HEK293 (cell line): ENCODE data around the gene PRDM10.

Experiments
- CTCF ChIA-PET: fragments of 350-600 bp; formaldehyde crosslinking; extraction: SDS; loops from one replicate; lab custom pipeline; 2021; ENCODE audit warnings: antibody characterized with exemption; lab: Yijun Ruan, JAX
- POLR2A ChIA-PET: fragments of 300-600 bp; formaldehyde crosslinking; extraction: SDS; loops from one replicate; lab custom pipeline; 2020; ENCODE audit warnings: antibody characterized with exemption, inconsistent platforms; lab: Yijun Ruan, JAX
- H3K27ac ChIP-seq: fragments of 200-500 bp; sonication (Bioruptor generic); 2 replicates; pipeline ENCODE4 v1.5.1; 2014; ENCODE audit warnings: low read depth, low read length, control low read depth, inconsistent platforms; ENCODE audit errors: extremely low read depth
- H3K36me3 ChIP-seq, 2 experiments: fragments of 200-500 bp in 1 of 2; sonication (Bioruptor generic) in 1 of 2; 1 replicate in 1 of 2; 2 replicates in 1 of 2; pipeline ENCODE4 v1.5.1; 2014 to 2017; ENCODE audit warnings: inconsistent platforms in 2 of 2, low read length in 2 of 2; ENCODE audit not compliant: control insufficient read depth in 2 of 2, insufficient read depth in 1 of 2
- H3K4me1 ChIP-seq: fragments of 200-500 bp; sonication (Bioruptor generic); 2 replicates; pipeline ENCODE4 v1.5.1; 2014; ENCODE audit warnings: mild to moderate bottlenecking, low read length, inconsistent platforms; ENCODE audit not compliant: control insufficient read depth, insufficient read depth
- H3K4me3 ChIP-seq: 2 replicates; pipeline ENCODE4 v1.5.1; 2011; ENCODE audit warnings: low read depth, mild to moderate bottlenecking, control low read depth, low read length, moderate library complexity
- H3K9me3 ChIP-seq: fragments of 200-500 bp; sonication (Bioruptor generic); 2 replicates; pipeline ENCODE4 v1.5.1; 2014; ENCODE audit warnings: low read depth, low read length, inconsistent platforms; ENCODE audit not compliant: control insufficient read depth, insufficient read depth
- BCL11B ChIP-seq: fragments of 450-650 bp; formaldehyde crosslinking; IDR thresholded peaks from 2 replicates; pipeline ENCODE4 v1.5.1; 2016; ENCODE audit warnings: low read depth, missing biosample characterization, missing genetic modification characterization
- FEZF1 ChIP-seq: fragments of 450-650 bp; formaldehyde crosslinking; IDR thresholded peaks from 2 replicates; pipeline ENCODE4 v1.5.1; 2016; ENCODE audit warnings: missing biosample characterization, missing genetic modification characterization
- GLIS1 ChIP-seq: fragments of 450-650 bp; formaldehyde crosslinking; IDR thresholded peaks from 2 replicates; pipeline ENCODE4 v1.5.1; 2016; ENCODE audit warnings: missing biosample characterization, missing genetic modification characterization
- HIC1 ChIP-seq: fragments of 450-650 bp; formaldehyde crosslinking; IDR thresholded peaks from 2 replicates; pipeline ENCODE4 v1.5.1; 2016; ENCODE audit warnings: missing biosample characterization, missing genetic modification characterization
- INSM2 ChIP-seq: fragments of 450-650 bp; formaldehyde crosslinking; IDR thresholded peaks from 2 replicates; pipeline ENCODE4 v1.5.1; 2016; ENCODE audit warnings: missing biosample characterization, missing genetic modification characterization
- KLF8 ChIP-seq: fragments of 450-650 bp; formaldehyde crosslinking; IDR thresholded peaks from 2 replicates; pipeline ENCODE4 v1.5.1; 2016; ENCODE audit warnings: missing biosample characterization, missing genetic modification characterization
- MEIS1 ChIP-seq: sonication (generic); formaldehyde crosslinking; IDR thresholded peaks from 2 replicates; pipeline ENCODE4 v1.8.1; 2022; ENCODE audit warnings: missing genetic modification reagents, mild to moderate bottlenecking, borderline replicate concordance
- PATZ1 ChIP-seq: fragments of 450-650 bp; formaldehyde crosslinking; IDR thresholded peaks from 2 replicates; pipeline ENCODE4 v1.5.1; 2016; ENCODE audit warnings: missing biosample characterization, missing genetic modification characterization
- ZBTB17 ChIP-seq: fragments of 450-650 bp; formaldehyde crosslinking; IDR thresholded peaks from 2 replicates; pipeline ENCODE4 v1.5.1; 2016; ENCODE audit warnings: missing biosample characterization, missing genetic modification characterization
- ZBTB8A ChIP-seq: fragments of 450-650 bp; formaldehyde crosslinking; IDR thresholded peaks from 2 replicates; pipeline ENCODE4 v1.5.1; 2016; ENCODE audit warnings: missing biosample characterization, missing genetic modification characterization
- ZNF311 ChIP-seq: fragments of 450-650 bp; formaldehyde crosslinking; IDR thresholded peaks from 2 replicates; pipeline ENCODE4 v1.5.1; 2017; ENCODE audit warnings: missing biosample characterization, missing genetic modification characterization, borderline replicate concordance
- ZNF335 ChIP-seq: fragments of 450-650 bp; formaldehyde crosslinking; conservative IDR thresholded peaks from 2 replicates; pipeline ENCODE4 v1.5.1; 2016; ENCODE audit warnings: missing biosample characterization, missing genetic modification characterization
- ZNF518A ChIP-seq: fragments of 450-650 bp; formaldehyde crosslinking; conservative IDR thresholded peaks from 2 replicates; pipeline ENCODE4 v1.5.1; 2016; ENCODE audit warnings: low read depth, missing biosample characterization, missing genetic modification characterization
- ZNF521 ChIP-seq: fragments of 450-650 bp; formaldehyde crosslinking; IDR thresholded peaks from 2 replicates; pipeline ENCODE4 v1.5.1; 2017; ENCODE audit warnings: missing biosample characterization, mild to moderate bottlenecking, missing genetic modification characterization
- ZNF544 ChIP-seq: fragments of 450-650 bp; formaldehyde crosslinking; IDR thresholded peaks from 2 replicates; pipeline ENCODE4 v1.5.0; 2017; ENCODE audit warnings: missing biosample characterization, missing genetic modification characterization
- ZNF561 ChIP-seq: fragments of 450-650 bp; IDR thresholded peaks from 2 replicates; pipeline ENCODE4 v1.5.1; 2018; ENCODE audit warnings: missing biosample characterization, missing genetic modification characterization, borderline replicate concordance
- ZNF596 ChIP-seq: fragments of 450-650 bp; IDR thresholded peaks from 2 replicates; pipeline ENCODE4 v1.5.0; 2018; ENCODE audit warnings: missing biosample characterization, mild to moderate bottlenecking, missing genetic modification characterization, moderate library complexity
- ZNF639 ChIP-seq: fragments of 450-650 bp; formaldehyde crosslinking; IDR thresholded peaks from 2 replicates; pipeline ENCODE4 v1.5.1; 2016; ENCODE audit warnings: missing biosample characterization, missing genetic modification characterization
- ZNF660 ChIP-seq: fragments of 450-650 bp; IDR thresholded peaks from 2 replicates; pipeline ENCODE4 v1.5.1; 2018; ENCODE audit warnings: missing biosample characterization, mild to moderate bottlenecking, missing genetic modification characterization
- ZNF692 ChIP-seq: fragments of 450-650 bp; formaldehyde crosslinking; IDR thresholded peaks from 2 replicates; pipeline ENCODE4 v1.5.1; 2016; ENCODE audit warnings: missing biosample characterization, missing genetic modification characterization
- ZNF701 ChIP-seq: fragments of 450-650 bp; formaldehyde crosslinking; IDR thresholded peaks from 2 replicates; pipeline ENCODE4 v1.5.1; 2016; ENCODE audit warnings: missing biosample characterization, missing genetic modification characterization
- ZNF747 ChIP-seq: fragments of 450-650 bp; formaldehyde crosslinking; IDR thresholded peaks from 2 replicates; pipeline ENCODE4 v1.5.1; 2016; ENCODE audit warnings: missing biosample characterization, missing genetic modification characterization

Gene PRDM10

GRCh38 chr11:129853518-129854231 is 149.0 kb downstream of the PRDM10 start:
- TF ChIP-seq KLF8 (no peak), ZNF335 (peak; percentile 49), GLIS1 (tag by site-specific recombination) (0 out of 2 replicates have a peak, but pooled peaks have one; percentile 18), ZNF518A (tag by site-specific recombination) (0 out of 2 replicates have a peak, but pooled peaks have one; percentile 13), PATZ1 (tag by site-specific recombination) (peak; percentile 49), ZNF701 (tag by site-specific recombination) (no peak), MEIS1 (CRISPR knock-in tag) (no peak), ZNF311 (tag by site-specific recombination) (no peak), ZNF639 (no peak), ZNF596 (tag by site-specific recombination) (no peak), ZNF660 (no peak), FEZF1 (tag by site-specific recombination) (peak; percentile 47; the same call in 1 of the 2 replicates), HIC1 (no peak), ZNF747 (tag by site-specific recombination) (no peak), ZBTB17 (tag by site-specific recombination) (no peak; the same call in 1 of the 2 replicates), ZBTB8A (tag by site-specific recombination) (peak; percentile 52; the same call in 1 of the 2 replicates), ZNF521 (tag by site-specific recombination) (no peak), ZNF561 (tag by site-specific recombination) (no peak), ZNF544 (tag by site-specific recombination) (no peak), INSM2 (tag by site-specific recombination) (no peak), ZNF692 (tag by site-specific recombination) (0 out of 2 replicates have a peak, but pooled peaks have one; percentile 20), BCL11B (tag by site-specific recombination) (no peak)

More at GRCh38 chr11:129853518-129854231, 149.0 kb downstream of the PRDM10 start:
- Histone ChIP-seq H3K4me1 (peaks cover 10% of the 10 kb centered on the region; the same call in 1 of the 2 replicates), H3K36me3 (peaks cover 0 to 3% of the 10 kb centered on the region in 2 experiments; a peak in 1 of 3 replicates), H3K4me3 (no peak overlapping the region), H3K27ac (peak overlapping the region; percentile 17; the same call in 1 of the 2 replicates), H3K9me3 (no peaks in the 10 kb centered on the region)
- POLR2A ChIA-PET: no interaction called here
- CTCF ChIA-PET: interaction anchor here (1.1 to 1.6 kb wide), 2 partner anchors 8 to 87 kb away, joined by 3 to 4 read pairs; no protein-coding TSS in a partner anchor
